Fibroblast of the aortic adventitia (primary cell): ENCODE results near the gene PCDHGC5. TPM values are rescaled to one million over a fixed set of nuclear protein-coding genes. Genes with fewer than 3 reads are reported as not detected.

Experiments
- DNase-seq: peaks from one replicate; pipeline ENCODE4 v3.0.0-alpha.2; 2010; ENCODE audit warnings: low read depth
- H3K4me3 ChIP-seq: 2 replicates; pipeline ENCODE4 v1.5.1; 2011; ENCODE audit warnings: low read depth, mild to moderate bottlenecking, control low read depth, low read length, moderate library complexity
- total RNA-seq: library from RNA; depleted of rRNA; stranded (reverse); fragments of >200 nt; gene quantifications from 2 replicates; pipeline ENCODE4 v1.2.3, GENCODE V29; 2012; ENCODE audit warnings: low replicate concordance
- TF ChIP-seq, protein P1 (sequence below): IDR thresholded peaks from 2 replicates; pipeline ENCODE4 v1.5.1; 2011; ENCODE audit warnings: mild to moderate bottlenecking, low read length, control low read depth, inconsistent platforms; ENCODE audit not compliant: insufficient read depth

The PCDHGC5 gene
- total RNA-seq, 1 donor = 7.0 TPM

DNA sequence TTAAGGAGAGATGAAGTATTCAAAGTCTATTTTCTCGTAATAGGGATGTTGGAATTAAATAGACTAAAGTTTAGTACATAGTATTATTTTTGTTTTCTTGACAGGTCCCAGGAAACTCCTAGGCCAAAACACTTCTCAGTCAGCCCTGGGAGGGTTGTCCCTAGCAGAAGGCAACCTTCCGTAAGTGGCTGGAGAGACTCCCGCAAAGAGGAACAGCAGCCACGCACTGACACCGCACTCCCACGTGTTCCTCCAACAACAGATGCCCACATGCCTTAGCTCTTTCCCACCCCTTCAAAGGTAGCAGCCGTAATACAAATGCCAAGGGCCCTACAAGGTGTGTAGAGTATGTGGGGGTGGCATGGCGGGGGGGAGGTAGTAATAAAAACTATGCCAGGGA, 28.4 kb downstream of the PCDHGC5 start:
- no peak overlapping the region for H3K4me3 ChIP-seq
- TF ChIP-seq, protein P1, sequence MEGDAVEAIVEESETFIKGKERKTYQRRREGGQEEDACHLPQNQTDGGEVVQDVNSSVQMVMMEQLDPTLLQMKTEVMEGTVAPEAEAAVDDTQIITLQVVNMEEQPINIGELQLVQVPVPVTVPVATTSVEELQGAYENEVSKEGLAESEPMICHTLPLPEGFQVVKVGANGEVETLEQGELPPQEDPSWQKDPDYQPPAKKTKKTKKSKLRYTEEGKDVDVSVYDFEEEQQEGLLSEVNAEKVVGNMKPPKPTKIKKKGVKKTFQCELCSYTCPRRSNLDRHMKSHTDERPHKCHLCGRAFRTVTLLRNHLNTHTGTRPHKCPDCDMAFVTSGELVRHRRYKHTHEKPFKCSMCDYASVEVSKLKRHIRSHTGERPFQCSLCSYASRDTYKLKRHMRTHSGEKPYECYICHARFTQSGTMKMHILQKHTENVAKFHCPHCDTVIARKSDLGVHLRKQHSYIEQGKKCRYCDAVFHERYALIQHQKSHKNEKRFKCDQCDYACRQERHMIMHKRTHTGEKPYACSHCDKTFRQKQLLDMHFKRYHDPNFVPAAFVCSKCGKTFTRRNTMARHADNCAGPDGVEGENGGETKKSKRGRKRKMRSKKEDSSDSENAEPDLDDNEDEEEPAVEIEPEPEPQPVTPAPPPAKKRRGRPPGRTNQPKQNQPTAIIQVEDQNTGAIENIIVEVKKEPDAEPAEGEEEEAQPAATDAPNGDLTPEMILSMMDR = no peak
- no peak for DNase-seq

DNA sequence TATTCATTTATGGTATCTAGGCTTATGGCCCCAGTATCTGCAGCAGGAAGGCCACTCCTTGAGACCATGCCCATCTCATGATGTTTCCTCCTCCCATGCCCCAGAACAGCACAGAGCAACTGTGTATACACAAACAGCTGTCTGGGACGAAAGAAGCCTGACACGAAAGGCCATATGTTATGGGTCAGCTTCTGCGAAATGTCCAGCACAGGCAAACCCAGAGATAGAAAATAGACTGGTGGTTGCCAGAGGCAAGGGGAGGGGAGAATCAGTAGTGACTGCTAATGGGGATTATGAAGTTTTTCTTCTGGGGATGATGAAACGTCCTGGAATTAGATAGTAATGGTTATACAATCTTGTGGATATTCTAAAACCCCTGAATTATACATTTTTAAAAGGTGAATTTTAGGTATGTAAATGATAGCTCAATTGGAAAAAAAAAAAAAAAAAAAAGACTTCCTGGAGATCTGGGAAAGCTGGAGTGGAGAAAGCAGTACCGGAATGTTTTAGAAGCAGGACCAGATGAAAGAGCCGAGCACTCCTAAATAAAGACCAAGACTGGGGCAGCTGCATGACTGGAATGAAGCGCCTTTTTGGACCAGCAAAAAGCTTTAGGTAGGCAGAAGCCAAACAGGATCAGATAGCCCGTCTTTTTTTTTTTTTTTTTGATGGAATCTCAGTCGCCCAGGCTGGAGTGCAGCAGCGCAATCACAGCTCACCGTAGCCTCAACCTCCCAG, 29.2 kb downstream of the PCDHGC5 start:
- no peak overlapping the region for H3K4me3 ChIP-seq
- DNase-seq = peak; percentile 61
- TF ChIP-seq, protein P1 = no peak

DNA sequence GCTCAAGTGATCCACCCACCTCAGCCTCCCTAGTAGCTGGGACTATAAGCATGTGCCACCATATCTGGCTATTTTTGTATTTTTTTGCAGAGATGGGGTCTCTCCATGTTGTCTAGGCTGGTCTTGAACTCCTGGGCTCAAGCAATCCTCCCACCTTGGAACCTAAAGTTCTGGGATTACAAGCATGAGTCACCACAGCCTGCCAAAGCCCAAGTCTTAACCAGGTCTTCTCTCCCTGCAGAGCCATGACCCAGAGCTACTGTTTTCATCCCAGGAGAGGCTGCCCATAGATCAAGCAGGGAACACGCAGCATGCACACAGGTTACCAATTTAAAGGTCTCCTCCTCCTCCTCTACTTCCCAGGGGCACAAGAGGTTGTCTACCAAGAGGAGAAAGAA, 29.7 kb downstream of the PCDHGC5 start:
- TF ChIP-seq, protein P1 = no peak
- no peak for DNase-seq
- H3K4me3 ChIP-seq = no peak overlapping the region

DNA sequence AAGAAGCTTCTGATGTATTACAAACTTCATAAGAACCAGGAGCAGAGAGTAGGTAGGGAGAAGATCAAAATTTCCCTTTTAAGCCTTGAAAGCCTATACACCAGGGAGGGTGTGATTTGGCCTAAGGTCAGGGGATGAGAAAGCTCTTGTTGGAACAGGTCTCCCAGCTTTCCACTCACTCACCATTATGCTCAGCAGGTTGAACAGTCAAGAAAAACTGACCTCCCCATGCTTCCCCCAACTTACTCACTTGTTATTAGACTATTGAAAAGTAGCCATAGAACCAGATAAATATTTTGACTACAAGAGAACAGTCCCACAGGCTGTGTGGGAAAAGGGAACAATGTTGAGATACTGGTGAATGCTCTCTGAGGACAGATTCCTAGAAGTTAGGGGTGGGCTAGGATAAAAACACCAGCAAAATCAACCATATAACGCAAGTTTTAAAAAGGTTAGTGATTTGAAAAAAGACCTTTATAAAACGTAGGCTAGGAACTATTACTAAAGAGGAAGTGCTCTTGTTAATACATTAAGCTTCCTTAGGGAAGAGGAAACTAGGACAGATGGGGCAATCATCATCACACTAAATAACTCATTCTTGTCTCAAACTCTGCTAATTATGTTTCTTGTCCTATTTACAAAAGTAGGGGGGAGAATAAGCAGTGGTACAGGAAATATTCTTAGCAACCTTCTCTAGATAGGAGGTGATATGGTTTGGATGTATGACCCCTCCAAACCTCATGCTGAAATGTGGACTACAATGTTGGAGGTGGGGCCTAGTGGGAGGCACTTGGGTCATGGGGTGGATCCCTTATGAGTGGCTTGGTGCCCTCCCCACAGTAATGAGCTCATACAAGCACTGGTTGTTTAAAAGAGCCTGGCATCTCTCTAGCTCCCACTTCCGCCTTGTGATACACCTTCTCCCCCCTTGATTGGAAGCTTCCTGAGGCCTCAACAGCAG, 31.0 kb downstream of the PCDHGC5 start:
- H3K4me3 ChIP-seq = no peak overlapping the region
- TF ChIP-seq, protein P1 = no peak
- DNase-seq = no peak

DNA sequence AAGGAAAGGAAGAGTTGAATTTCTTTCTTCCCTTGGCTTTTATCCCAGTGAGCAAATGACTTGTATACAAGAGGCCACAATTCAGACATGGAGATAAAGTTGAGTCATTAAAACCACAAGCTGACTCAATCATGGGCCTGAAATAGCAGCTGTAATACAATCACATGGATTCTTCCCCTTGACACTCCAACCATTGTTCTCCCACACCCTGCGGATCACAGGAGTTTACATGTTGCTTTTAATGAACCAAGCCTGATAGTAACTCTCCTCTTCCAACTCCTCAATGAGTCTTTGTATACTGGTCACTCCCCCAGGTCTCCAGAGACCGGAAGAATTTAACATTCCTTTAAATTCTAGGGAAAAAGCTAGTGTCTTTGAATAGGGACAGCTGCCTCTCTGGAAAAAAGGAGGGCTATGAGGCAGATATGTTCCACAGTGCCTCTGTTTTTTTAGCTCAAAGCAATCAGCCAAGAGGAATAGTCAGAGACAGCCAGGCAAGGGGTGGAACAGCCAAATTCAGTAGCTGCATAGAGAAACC, 32.4 kb downstream of the PCDHGC5 start:
- TF ChIP-seq, protein P1 = no peak
- peak; percentile 100 for DNase-seq
- H3K4me3 ChIP-seq = no peak overlapping the region

DNA sequence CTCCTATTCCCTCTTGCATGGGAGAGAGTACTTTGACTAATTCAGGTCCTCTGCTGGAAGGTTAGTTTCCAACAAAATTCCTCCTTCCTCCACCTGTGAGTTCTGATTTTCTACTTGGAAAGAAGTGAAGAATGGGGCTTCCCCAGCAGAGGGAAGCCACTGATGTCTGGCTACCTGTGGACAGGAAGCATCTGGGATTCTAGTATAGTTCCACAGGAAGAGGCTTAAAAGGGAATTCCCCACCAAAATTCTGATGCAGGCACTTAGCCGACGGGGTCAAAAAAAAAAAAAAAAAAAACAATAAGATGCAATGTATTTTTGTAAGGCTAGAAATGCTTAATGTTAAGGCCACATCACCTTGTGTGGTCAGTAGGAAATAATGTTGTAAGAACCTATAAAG, 33.4 kb downstream of the PCDHGC5 start:
- DNase-seq = no peak
- TF ChIP-seq, protein P1 = no peak
- H3K4me3 ChIP-seq = no peak overlapping the region
